Peyer's patch (tissue), 4 donors: ENCODE data around the gene PPRC1.

Experiments used
- POLR2A ChIP-seq, 2 donors: fragments of 450-650 bp; IDR thresholded peaks; one replicate each; pipeline ENCODE4 v1.5.1; 2017; ENCODE audit warnings: antibody characterized with exemption in 2 of 2, mild to moderate bottlenecking in 2 of 2, moderate library complexity in 2 of 2
- TF ChIP-seq, protein P1 (sequence below), 6 experiments: fragments of 450-650 bp in 4 of 6; fragments of 200-600 bp in 2 of 6; sonication (generic) in 1 of 6; IDR thresholded peaks; one replicate each; pipeline ENCODE4 v1.5.1; 2017 to 2019; ENCODE audit warnings: antibody characterized with exemption in 6 of 6, mild to moderate bottlenecking in 3 of 6, moderate library complexity in 1 of 6

DNA sequence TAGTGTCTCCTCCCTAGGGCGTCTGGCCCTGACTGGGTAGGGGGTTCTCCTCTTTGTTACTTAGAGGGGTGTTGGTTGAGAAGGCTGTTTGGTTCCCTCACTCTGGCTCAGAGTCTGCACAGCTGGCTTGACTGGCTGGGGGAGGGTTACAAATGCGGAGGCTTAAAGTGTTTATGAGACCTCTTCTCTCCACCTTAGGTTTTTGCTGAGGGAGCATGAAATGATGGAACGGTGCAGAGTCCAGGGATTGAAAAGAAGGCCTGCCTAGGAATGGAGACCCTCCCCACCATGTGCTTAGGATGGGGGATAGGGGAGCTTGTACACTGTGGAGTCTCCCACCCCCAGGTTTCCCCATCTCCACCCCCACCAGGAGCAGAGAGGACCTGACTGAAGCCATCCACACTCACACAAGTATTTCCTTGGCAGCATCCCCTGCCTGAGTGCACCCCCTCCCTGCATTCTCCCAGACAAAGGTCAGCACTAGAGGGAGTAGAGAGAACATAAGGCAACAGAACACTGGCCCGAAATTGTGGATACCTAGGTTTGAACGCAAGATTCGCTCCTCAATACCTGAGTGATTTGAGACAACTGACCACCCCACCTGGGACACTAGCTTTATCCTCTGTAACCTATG is 11.0 kb upstream of the PPRC1 start:
- TF ChIP-seq, protein P1, sequence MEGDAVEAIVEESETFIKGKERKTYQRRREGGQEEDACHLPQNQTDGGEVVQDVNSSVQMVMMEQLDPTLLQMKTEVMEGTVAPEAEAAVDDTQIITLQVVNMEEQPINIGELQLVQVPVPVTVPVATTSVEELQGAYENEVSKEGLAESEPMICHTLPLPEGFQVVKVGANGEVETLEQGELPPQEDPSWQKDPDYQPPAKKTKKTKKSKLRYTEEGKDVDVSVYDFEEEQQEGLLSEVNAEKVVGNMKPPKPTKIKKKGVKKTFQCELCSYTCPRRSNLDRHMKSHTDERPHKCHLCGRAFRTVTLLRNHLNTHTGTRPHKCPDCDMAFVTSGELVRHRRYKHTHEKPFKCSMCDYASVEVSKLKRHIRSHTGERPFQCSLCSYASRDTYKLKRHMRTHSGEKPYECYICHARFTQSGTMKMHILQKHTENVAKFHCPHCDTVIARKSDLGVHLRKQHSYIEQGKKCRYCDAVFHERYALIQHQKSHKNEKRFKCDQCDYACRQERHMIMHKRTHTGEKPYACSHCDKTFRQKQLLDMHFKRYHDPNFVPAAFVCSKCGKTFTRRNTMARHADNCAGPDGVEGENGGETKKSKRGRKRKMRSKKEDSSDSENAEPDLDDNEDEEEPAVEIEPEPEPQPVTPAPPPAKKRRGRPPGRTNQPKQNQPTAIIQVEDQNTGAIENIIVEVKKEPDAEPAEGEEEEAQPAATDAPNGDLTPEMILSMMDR (IDR thresholded peaks at IDR 0.05): no peak
- no peak for TF ChIP-seq POLR2A (IDR thresholded peaks at IDR 0.05)
